Measurements from ENCODE around the gene SHISA4.
A peak's percentile ranks its signal among the peaks of the same experiment; 100 is the strongest.

SHISA4 gene

DNA sequence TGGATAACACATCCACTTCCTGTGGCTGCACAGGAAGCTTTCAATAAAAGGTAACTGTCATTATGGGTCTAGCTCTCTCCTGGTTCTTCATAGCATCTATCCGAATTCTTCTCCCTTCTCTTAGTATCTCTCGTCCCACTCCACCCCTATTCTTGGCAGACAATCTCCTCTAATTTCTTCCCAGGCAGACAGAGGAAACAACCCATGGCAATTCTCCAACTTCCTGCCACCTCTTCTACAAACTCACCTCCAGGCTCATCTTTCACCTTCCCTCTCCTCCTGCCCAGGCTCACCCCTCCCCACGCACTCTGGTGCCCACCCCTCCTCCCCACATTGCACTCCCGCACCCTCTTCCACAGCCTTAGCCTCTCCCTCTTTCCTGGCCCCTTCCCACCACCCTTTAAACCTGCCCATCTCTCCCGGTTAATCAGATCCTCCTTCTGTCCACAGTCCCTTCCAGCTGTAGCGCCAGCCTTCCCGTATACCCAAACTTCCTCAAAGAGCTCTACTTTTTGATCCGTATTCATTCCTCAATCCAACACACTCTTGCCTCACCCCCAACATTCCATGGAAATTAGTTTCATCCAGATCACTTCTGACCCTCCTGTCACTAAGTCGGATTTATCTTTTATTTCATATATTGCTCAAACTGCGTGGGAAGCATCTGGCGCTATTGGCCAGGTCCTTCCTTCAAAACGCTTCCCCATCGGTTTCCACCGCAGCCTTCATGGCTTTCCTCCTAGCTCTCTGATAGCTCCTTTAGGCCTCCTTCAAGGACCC lies 25.9 kb downstream of the SHISA4 start:
- no peak for DNase-seq
- TF ChIP-seq GATA1 (IDR thresholded peaks at IDR 0.05; ENCODE audit: low read depth, low read length) (no peak), POLR2A (IDR thresholded peaks at IDR 0.05; ENCODE audit: low read length) (no peak)

DNA sequence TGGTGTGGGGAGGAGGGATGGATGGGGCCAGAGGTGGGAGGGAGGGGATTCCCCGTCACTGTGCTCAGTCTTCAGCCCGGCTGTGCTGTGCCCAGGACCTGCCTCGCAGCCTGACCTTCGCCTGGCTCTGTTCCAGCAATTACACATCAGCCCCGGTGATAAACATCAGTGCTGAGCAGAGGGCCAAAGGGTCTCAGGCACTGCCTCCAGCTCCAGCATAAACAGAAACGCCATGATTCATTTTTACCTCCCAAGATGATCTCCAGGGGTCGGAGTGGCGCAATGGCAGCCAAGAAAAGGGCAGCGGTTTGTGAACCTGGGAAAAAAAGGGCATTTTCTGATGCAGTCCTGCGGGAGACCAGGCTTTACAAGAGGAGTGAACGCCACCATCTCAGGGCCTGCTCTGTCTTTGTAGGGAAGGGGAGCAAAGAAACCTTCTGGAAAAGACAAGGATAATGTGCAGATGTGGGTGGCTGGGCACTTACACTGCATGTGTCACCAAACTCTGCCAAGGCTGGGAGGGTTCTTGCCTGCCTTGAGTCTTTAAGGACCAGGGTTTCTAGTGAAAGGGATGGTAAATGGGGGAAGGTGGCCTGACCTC lies 28.1 kb downstream of the SHISA4 start:
- DNase-seq: peak; percentile 25 to 44
- TF ChIP-seq POLR2A (IDR thresholded peaks at IDR 0.05; ENCODE audit: low read length) (no peak), GATA1 (IDR thresholded peaks at IDR 0.05; ENCODE audit: low read depth, low read length) (no peak)

DNA sequence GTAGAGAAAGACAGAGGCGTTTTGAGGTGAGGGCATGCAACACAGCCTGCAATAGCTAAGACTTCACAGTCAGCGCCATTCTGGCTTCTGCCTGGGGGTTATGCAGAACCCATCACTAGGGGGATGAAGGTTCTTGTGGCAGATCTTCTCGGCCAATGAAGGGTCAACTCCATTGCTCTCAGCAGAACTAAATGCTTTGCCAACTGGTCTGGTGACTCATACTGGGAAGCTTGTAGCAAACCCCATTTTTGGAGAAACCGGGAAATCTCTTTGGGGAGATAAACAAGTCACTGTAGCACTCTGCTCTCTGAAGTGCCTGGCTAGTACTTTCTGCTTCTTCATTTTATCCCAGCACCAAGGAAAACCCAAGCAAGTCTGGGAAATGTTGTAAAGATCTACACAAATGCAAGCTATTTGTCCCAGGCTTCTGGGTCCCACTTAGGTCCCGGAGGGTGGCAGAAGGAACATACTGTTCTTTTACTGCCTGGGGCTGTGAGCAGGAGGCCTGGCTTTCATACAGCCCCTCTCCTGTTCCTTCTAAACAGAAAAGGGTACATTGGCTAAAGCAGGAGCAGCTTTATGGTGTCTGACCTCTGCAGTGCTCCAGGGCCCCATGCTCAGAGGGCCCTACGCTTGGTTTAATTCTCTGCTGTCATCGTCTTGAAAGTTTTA lies 28.8 kb downstream of the SHISA4 start:
- DNase-seq: no peak
- TF ChIP-seq GATA1 (IDR thresholded peaks at IDR 0.05; ENCODE audit: low read depth, low read length): no peak

DNA sequence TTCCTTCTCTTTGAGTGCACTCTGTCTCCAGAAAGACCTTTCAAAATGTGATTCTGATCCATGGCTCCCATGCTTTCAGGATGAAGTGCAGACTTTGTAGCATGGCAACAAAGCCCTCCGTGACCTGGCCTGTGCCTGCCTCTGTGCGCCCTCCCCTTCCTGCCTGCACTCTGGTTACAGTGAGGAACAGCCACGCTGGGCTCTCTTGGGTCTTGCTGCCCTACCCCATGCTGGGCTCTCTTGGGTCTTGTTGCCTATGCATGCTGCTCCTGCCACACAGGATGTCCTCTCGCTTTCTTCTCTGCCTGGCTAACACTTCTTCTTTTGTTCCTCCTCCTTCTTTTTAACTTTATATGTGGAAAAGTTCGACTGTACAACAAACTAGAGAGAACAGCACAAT lies 29.6 kb downstream of the SHISA4 start:
- TF ChIP-seq POLR2A (IDR thresholded peaks at IDR 0.05; ENCODE audit: low read length) (no peak), GATA1 (IDR thresholded peaks at IDR 0.05; ENCODE audit: low read depth, low read length) (no peak)

DNA sequence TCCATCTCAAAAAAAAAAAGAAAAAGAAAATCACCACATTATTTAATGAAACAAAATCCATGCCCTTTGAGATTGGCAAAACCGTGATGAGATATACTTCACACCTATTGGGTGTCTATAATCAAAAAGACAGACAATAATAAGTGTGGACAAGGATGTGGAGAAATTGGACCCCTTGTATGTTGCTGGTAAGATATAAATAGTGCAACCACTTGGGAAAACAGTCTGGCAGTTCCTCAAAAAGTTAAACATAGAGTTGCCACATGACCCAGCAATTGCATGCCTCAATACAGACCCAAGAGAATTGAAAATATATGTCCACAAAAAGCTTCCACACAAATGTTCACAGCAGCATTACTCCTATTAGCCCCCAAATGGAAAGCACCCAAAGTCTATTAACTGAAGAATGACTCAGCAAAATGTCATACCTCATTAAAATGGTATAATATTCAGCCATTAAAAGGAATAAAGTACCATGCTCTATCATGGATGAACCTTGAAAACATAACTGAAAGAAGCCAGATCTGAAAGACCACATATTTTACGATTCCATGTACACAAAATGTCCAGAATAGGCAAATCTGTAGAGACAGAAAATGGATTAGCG lies 33.4 kb downstream of the SHISA4 start:
- TF ChIP-seq POLR2A (IDR thresholded peaks at IDR 0.05; ENCODE audit: low read length) (no peak), GATA1 (IDR thresholded peaks at IDR 0.05; ENCODE audit: low read depth, low read length) (no peak)

More for the DNA sequence above, 29.6 kb downstream of the SHISA4 start:
- DNase-seq: no peak

DNA sequence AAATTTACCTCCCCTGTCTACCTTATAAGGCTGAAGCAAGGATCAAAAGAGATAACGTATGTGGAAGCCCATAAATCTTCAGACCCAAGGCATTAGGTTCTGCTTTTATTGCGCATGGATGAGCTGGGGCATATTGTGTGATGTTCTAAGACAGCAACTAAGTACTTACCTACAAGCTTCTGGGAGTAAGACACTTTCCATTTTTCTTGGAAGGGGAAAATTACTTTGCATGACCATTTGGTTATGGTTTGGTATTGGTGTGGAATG lies 36.5 kb downstream of the SHISA4 start:
- no peak for DNase-seq
- TF ChIP-seq POLR2A (IDR thresholded peaks at IDR 0.05; ENCODE audit: low read length) (no peak), GATA1 (IDR thresholded peaks at IDR 0.05; ENCODE audit: low read depth, low read length) (no peak)

More for the DNA sequence above, 33.4 kb downstream of the SHISA4 start:
- no peak for DNase-seq

DNA sequence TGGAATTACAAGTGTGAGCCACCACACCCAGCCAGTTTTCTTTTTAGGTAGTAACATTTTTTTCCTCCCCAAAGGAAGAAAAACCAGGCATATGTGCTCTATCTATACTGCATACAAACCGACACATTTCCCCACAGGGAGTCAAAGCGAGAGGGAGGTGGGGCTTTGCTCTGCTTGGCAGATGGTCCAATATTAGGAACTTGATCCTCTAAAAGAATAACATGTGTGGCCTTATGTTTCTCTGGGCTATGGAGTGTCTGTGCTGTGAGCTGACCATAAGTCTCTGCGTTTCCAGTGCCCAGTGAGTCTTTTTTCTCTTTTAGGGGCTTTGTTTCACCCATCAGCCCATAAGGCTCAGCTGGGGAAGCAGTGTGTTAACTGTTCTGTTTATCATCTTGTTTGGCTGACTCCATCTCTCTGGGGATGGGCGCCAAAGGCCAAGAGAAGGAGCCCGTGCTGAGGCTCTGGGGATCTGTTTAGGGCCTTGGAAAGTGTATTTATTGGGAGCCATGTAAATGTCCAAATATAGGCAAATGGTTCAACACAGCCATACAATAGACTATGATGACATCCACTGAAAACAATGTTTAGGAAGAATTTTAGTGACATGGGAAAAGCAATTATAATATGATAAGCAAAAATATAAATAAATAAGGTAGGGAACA lies 37.4 kb downstream of the SHISA4 start:
- DNase-seq: no peak

DNA sequence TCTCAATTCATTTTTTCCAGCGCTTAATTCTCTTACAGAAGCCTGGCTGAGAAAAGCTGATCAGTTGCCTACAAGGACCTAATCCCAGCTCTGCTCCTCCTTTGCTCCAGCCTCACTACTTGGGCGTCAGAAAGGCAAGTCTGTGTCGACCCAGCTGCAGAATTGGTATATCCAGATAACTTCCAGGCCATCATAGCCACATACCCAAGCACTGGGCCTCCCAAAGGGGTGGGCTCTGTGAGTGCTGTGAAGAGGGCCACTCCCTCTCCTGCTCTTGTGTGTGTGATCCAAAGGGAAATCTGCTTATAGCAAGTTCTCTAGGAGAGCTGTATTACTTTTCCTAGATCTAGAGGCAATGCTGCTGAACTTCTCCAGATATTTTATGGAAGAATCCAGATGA lies 39.6 kb downstream of the SHISA4 start:
- TF ChIP-seq GATA1 (IDR thresholded peaks at IDR 0.05; ENCODE audit: low read depth, low read length): no peak
- no peak for TF ChIP-seq POLR2A (IDR thresholded peaks at IDR 0.05; ENCODE audit: low read length)
- no peak for DNase-seq

More for the DNA sequence above, 37.4 kb downstream of the SHISA4 start:
- no peak for TF ChIP-seq GATA1 (IDR thresholded peaks at IDR 0.05; ENCODE audit: low read depth, low read length)
- no peak for TF ChIP-seq POLR2A (IDR thresholded peaks at IDR 0.05; ENCODE audit: low read length)

DNA sequence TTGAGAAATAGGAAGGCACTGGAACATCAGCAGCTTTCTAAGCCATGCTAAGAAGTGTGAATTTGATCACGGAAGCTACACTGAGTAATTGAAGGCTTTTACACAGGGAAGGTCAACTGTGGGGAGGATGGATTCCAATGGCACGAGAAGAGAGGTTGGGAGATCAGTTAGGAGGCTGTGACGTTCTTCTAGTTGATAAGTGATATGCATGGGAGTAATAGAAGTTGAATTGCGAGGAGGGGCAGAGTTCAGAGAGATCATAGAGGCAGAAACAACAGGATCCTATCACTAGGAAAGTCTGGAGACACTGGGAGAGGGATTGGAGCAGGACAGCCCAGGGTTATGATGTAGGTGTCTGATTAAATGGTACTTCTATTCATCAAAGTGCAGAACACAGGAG lies 41.4 kb downstream of the SHISA4 start:
- DNase-seq: no peak
- TF ChIP-seq POLR2A (IDR thresholded peaks at IDR 0.05; ENCODE audit: low read length) (no peak), GATA1 (IDR thresholded peaks at IDR 0.05; ENCODE audit: low read depth, low read length) (no peak)

DNA sequence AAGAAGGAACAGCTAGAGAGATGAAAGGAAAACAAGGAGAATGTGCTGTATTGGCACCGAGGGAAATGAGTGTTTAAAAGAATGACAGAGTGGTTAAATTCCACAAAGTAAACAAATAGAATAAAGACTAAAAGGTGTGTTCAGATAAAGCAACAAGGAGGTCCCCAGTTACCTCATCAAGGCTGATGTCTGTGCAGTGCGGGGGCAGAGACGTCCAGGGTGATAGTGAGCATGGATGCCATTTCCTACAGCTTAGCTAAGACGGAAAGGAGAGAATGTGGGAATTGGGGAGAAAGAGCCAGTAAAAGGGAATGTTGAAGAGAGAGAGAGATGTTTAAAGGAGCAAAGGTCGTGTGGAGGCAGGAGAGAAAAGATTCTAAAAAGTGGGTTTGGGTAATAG lies 42.1 kb downstream of the SHISA4 start:
- TF ChIP-seq POLR2A (IDR thresholded peaks at IDR 0.05; ENCODE audit: low read length): no peak
- no peak for TF ChIP-seq GATA1 (IDR thresholded peaks at IDR 0.05; ENCODE audit: low read depth, low read length)
- no peak for DNase-seq

DNA sequence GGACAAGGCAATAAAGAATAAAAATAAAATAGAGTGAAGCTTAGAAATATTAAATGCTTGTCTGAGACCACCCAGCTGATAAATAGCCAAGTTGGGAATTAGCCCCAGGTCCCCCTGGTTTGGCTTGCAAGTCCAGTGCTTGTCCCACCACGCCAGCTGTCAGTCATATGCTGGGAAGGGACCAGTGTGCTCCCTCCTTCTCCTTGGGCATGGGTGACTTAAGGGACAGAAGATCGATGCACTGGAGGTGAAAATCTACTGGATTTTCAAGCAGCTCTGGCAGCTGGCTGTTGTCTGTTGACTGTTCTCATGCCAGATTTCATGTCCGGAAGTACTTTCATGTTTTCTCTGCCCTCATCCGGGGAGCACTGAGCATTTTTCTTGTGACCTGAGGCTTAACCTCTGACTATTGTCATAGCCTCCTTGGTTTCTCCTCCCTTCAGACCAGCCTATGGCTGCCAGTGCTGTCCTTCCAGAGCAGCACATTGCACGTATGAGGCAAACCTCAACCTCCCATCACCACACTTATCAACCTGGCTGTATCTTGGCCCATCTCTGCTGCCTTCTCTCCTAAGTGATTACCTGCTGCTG lies 45.2 kb downstream of the SHISA4 start:
- TF ChIP-seq GATA1 (IDR thresholded peaks at IDR 0.05; ENCODE audit: low read depth, low read length): no peak
- DNase-seq: no peak

DNA sequence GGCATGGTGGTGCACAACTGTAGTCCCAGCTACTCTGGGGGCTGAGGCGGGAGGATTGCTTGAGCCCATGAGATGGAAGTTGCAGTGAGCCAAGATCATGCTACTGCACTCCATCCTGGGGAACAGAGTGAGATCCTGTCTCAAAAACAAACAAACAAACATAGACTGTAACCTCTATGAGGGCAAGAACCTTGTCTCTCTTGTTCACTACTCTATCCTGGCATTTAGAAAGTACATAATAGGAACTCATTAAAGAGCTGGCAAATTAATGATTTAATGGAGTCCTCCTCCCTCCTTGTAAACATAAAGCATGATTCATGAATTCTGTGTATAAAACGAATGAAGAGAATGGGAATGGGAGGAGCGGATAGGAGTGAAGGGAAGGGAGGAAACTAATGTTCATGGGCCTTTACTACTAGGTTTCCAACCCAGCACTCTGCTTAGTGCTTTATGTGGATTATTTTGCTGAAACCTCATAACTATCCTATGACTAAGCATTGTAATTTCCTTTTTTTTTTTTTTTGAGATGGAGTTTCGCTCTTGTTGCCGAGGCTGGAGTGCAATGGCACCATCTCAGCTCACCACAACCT lies 49.0 kb downstream of the SHISA4 start:
- DNase-seq: no peak

DNA sequence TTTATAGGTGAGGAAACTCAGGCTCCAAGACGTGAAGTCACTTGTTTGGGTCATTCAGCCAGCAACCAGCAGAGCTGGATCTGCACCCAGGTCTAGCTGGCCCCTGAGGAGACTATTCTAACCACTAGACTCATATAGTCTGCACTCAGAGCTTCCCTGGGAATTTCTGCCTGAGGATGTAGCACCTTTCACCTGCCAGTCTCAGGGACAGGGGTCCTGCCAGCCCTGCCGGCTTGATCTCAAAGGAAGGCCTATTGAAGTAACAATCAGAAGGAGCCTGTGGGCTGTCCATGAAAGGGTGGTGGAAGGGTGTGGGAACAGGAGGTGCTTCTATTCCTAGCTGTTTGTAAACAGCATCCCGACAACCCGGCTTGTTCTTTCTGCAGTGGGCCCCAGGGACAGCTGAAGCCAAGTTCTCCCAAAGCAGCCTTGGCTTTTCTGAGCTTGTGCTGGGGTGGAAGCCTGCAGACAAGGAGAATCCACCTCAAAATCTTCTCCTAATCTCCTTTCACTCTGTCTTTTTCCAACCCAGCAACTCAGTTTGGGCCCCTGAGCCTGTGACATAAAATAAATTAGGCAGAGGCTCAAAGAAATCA lies 49.8 kb downstream of the SHISA4 start:
- DNase-seq: no peak
- TF ChIP-seq POLR2A (IDR thresholded peaks at IDR 0.05; ENCODE audit: low read length): no peak
- TF ChIP-seq GATA1 (IDR thresholded peaks at IDR 0.05; ENCODE audit: low read depth, low read length): no peak

More for the DNA sequence above, 49.0 kb downstream of the SHISA4 start:
- TF ChIP-seq POLR2A (IDR thresholded peaks at IDR 0.05; ENCODE audit: low read length): no peak
- no peak for TF ChIP-seq GATA1 (IDR thresholded peaks at IDR 0.05; ENCODE audit: low read depth, low read length)
